Skeletal muscle satellite cell (primary cell): ENCODE data around the gene ANKRD29.

Source experiments
- H3K27me3 ChIP-seq: 2 replicates; pipeline ENCODE4 v1.7.0; 2013; ENCODE audit warnings: low read length; ENCODE audit not compliant: control insufficient read depth, insufficient read depth
- H3K36me3 ChIP-seq: 2 replicates; pipeline ENCODE4 v1.7.0; 2013; ENCODE audit warnings: mild to moderate bottlenecking, control low read depth, low read length; ENCODE audit not compliant: insufficient read depth
- H3K4me1 ChIP-seq: 2 replicates; pipeline ENCODE4 v1.7.0; 2013; ENCODE audit warnings: low read length; ENCODE audit not compliant: control insufficient read depth, insufficient read depth
- H3K4me2 ChIP-seq: 2 replicates; pipeline ENCODE4 v1.7.0; 2013; ENCODE audit warnings: mild to moderate bottlenecking, low read length
- H3K4me3 ChIP-seq: 2 replicates; pipeline ENCODE4 v1.7.0; 2013; ENCODE audit warnings: low read length
- H3K9ac ChIP-seq: 2 replicates; pipeline ENCODE4 v1.7.0; 2013; ENCODE audit warnings: mild to moderate bottlenecking, low read depth, low read length, moderate library complexity
- H3K9me3 ChIP-seq: replicated peaks from 2 replicates; pipeline ENCODE4 v1.7.0; 2013; ENCODE audit warnings: mild to moderate bottlenecking, control low read depth, low read length

The ANKRD29 gene

DNA sequence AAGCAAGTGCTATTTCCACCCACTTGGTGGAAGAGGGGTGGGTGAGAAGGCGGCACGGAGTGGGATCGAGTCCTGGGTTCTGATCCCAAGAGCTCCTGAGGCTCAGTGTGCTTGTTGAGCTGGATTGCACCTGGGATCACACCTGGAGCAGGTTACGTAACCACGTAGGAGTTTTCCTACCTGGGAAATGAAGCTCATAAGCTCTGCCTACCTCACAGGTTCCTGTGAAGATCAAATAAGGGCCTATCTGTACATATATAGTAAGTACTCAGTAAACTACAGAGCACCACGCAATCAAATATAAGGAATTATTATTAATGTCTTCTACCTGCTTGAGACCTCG, 87.4 kb downstream of the ANKRD29 start:
- Histone ChIP-seq H3K4me2 (no peak overlapping the region), H3K9me3 (no peaks in the 10 kb centered on the region), H3K4me1 (peaks cover 37% of the 10 kb centered on the region), H3K9ac (no peak overlapping the region), H3K36me3 (peaks cover 23% of the 10 kb centered on the region), H3K4me3 (no peak overlapping the region), H3K27me3 (no peaks in the 10 kb centered on the region)

DNA sequence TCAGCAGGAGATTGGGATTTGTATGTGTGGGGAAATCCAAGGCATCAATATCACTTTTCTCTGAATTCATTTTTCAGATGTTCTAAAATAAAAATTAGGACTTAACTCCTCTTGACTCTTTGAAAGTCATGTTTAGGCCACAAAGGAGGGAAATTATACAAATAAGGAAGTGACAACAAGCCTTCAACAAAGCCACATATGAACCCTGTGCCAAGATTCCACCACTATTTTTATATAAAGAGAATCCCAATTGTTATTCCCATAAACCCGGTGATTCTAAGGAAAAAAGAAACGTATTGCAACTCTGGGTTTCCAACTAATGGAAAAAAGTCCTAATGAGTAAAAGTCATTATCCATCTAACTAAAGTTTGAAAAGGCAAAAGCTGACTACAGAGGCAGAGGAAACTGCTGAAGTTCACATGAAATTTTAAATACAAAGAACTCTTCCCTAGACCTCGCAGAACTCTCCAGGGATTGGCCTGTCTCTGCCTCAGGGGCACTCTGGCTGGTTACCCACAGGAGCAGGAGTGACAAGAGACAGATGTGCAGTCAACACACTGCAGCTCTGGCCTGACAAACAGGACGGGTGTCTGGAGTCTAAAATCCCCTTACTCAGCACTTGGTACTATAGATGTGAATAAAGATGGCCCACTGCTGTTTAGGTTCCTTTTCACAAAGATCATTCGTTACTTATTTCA, 88.0 kb downstream of the ANKRD29 start:
- Histone ChIP-seq H3K36me3 (peaks cover 28% of the 10 kb centered on the region), H3K4me2 (peak overlapping the region; percentile 44), H3K4me1 (peaks cover 31% of the 10 kb centered on the region), H3K9me3 (no peaks in the 10 kb centered on the region), H3K4me3 (no peak overlapping the region), H3K9ac (no peak overlapping the region), H3K27me3 (no peaks in the 10 kb centered on the region)

DNA sequence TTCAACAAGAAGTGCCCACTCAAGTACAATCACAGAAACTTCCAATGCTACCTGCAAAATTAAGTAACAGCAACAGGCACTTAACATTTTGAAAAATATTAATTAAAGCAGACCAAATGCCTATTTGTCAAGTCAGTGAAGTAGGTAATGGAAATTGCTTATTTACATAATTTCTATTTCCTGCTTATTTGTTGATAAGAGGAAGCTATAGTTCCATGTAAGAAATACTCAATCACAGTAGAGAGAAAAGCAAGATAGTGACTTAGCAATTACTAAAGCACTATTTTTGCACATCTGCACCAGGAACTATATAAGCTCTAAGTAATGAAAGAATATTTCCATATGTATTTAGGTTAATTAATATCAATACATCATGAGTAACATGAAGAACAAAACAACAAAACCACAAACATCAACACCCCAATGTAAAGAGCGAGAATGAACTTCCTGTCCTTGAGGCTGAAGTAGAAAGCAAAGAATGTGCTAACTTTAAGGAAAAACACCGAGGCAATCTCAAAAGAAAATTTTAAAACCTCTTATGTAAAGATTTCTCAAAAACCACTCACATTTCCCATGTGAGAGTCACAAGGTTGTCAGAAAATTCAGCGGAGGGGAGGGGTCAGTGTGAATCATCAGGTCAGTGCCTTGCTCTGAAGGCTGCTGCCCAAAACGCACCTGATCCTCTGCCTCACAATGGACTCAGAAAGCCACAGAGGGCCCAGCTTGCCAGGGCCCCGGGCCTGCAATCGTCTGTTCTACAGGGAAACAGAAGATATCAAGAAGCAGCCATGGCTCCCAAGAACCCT, 88.9 kb downstream of the ANKRD29 start:
- Histone ChIP-seq H3K4me2 (peak overlapping the region; percentile 44), H3K9ac (no peak overlapping the region), H3K27me3 (no peaks in the 10 kb centered on the region), H3K9me3 (no peaks in the 10 kb centered on the region), H3K36me3 (peaks cover 37% of the 10 kb centered on the region), H3K4me3 (no peak overlapping the region), H3K4me1 (peaks cover 22% of the 10 kb centered on the region)

DNA sequence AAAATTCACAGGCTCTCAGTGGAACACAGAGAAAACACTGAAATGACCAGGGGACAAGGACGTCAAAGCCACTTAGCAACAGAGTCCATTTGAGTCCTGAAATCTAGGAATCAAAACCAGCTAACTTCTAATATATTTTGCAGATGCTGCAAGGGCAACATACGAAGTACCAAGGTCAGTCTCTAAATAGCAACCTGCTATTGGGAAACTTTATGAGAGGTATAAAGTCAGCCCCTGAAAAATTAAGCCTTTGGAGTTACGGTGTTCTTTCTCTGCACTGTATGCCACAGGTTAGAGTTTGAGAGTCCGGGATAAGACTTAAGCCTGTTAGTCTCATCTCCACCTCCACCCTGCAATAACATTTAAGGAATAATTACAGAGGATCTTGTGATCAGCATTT, 89.7 kb downstream of the ANKRD29 start:
- H3K9me3 ChIP-seq: no peaks in the 10 kb centered on the region
- no peaks in the 10 kb centered on the region for H3K27me3 ChIP-seq
- H3K4me2 ChIP-seq: no peak overlapping the region
- H3K4me1 ChIP-seq: peaks cover 22% of the 10 kb centered on the region
- no peak overlapping the region for H3K9ac ChIP-seq
- H3K36me3 ChIP-seq: peaks cover 44% of the 10 kb centered on the region
- no peak overlapping the region for H3K4me3 ChIP-seq

DNA sequence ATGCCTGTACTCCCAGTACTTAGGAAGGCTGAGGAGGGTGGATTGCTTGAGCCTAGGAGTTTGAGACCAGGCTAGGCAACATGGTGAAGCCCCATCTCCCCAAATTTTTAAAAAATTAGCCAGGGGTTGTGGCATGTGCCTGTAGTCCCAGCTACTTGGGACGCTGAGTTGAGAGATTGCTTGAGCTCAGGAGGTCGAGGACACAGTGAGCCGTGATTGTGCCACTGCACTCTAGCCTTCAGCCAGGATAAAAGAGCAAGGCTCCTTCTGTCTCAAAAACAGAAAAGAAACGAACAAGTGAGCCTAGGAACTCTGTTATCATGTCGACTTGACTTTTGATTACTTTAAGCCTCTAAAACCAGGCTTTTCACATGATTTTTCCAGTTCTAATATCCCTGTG, 90.1 kb downstream of the ANKRD29 start:
- Histone ChIP-seq H3K9ac (no peak overlapping the region), H3K4me2 (no peak overlapping the region), H3K27me3 (no peaks in the 10 kb centered on the region), H3K36me3 (peaks cover 48% of the 10 kb centered on the region), H3K4me3 (no peak overlapping the region), H3K4me1 (peaks cover 22% of the 10 kb centered on the region), H3K9me3 (no peaks in the 10 kb centered on the region)

DNA sequence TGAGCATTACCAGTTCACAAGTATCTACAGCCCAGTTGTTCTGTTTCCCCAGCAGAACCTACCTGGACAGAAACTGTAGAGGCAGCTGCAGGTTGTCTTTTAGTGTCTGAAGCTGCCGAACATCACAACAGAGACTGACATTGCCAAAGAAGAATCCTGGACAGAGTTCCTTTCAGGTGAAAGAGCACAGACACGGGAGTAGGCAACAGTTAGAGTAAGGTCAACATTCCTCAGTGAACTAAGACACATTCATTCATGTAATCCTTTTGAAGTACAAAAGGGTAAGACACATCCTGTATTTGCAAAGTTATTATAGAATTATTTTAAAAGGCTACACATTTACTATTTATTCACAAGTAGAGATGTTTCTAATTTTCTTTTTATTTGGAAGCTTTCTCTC, 90.7 kb downstream of the ANKRD29 start:
- peaks cover 54% of the 10 kb centered on the region for H3K36me3 ChIP-seq
- H3K4me3 ChIP-seq: no peak overlapping the region
- H3K27me3 ChIP-seq: no peaks in the 10 kb centered on the region
- H3K9ac ChIP-seq: no peak overlapping the region
- H3K4me1 ChIP-seq: peaks cover 22% of the 10 kb centered on the region
- H3K9me3 ChIP-seq: no peaks in the 10 kb centered on the region
- no peak overlapping the region for H3K4me2 ChIP-seq

DNA sequence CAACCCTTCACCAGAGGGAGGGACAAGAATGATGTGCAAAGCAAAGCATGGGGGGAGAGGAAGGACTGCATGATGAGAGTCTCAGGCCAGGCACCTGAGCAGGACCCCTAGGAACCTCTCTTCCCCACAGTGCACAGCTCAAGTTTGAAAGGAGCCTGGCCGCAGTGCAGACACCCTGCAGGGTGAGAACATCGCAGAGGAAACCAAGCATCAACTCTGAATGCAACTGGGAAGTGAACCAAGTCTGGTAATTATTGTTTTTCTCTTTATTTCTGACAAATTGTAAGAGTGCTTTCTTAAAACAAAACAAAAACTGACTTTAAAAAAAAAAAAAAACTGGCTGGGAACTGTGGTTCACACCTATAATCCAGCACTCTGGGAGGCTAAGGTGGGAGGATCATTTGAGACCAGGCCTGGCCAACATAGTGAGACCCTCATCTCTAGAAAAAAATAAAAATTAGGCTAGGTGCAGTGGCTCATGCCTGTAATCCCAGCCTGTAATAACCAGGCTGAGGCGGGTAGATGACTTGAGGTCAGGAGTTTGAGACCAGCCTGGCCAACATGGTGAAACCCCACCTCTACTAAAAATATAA, 91.7 kb downstream of the ANKRD29 start:
- Histone ChIP-seq H3K36me3 (peaks cover 63% of the 10 kb centered on the region), H3K4me3 (no peak overlapping the region), H3K4me1 (peaks cover 22% of the 10 kb centered on the region), H3K27me3 (no peaks in the 10 kb centered on the region), H3K9ac (no peak overlapping the region), H3K9me3 (no peaks in the 10 kb centered on the region), H3K4me2 (no peak overlapping the region)

DNA sequence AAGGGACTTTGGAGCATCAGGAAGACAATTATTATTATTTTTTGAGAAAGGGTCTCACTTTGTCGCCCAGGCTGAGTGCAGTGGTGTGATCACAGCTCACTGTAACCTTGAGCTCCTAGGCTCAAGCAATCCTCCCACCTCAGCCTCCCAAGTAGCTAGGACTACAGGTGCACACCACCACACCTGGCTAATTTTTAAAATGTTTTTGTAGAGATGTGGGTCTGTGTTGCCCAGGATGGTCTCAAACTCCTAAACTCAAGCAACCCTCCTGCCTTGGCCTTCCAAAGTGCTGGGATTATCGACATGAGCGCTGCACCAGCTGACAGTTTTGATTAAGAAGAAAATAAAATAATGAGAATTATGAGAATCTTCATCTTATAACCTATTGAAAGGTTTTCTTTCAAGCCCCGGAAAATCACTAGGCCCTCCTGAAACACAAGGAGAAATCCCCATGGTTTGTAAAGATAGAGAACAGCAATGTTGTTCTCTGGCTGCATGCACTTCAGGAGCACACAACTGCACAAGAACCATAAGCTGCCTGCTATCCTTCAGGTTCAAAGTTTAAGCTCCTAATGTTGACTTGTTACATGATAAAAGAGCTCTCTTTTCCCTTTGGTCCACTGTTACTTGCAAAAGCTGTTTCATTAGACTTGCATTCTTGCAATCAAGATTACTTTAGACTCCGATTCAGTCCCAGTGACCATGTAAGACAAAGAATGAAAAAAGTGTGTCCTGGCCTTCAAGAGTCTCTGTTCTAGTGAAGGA, 93.2 kb downstream of the ANKRD29 start:
- H3K4me3 ChIP-seq: no peak overlapping the region
- no peak overlapping the region for H3K9ac ChIP-seq
- H3K9me3 ChIP-seq: no peaks in the 10 kb centered on the region
- H3K27me3 ChIP-seq: no peaks in the 10 kb centered on the region
- peaks cover 14% of the 10 kb centered on the region for H3K4me1 ChIP-seq
- no peak overlapping the region for H3K4me2 ChIP-seq
- H3K36me3 ChIP-seq: peaks cover 76% of the 10 kb centered on the region

DNA sequence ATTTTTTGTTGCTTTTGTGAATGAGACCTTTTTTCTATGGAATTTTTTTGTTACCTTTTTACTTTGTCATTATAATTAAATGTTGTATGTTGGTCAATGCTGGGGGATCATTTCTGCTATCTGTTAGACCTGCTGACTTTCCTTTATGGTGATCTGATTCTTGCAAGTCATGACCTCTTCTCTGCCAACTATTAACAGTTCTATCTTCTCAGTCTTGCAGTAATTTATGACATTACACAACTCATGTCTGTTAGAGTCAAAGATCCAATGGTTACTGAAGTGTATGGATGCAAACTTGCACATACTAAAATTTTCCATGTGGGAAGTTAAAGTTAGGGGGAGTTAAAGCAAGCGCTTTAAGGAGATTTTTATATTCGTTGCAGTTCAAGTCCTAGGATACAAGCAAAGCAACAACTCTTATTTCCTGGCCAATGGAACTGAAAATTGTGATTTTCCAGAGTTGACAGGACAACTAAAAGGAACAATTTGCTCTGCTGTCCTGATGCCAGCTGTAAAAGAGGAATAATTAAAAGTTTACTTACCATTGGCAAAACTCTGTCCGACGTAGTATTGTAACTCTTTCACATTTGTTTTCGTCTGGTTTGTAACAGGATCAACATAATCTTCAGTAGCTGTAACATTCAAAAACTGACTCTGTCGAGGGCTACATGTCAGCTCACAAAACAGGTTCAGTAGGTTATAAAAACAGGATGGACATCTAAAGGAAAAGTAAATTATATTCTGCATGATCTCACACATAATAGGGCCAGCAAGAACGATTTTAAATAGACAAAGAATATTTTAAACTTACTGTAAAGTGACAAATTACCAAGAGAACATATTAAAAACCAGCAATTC, 94.2 kb downstream of the ANKRD29 start:
- no peak overlapping the region for H3K4me3 ChIP-seq
- peaks cover 81% of the 10 kb centered on the region for H3K36me3 ChIP-seq
- H3K4me1 ChIP-seq: peaks cover 9% of the 10 kb centered on the region
- H3K9ac ChIP-seq: no peak overlapping the region
- H3K9me3 ChIP-seq: no peaks in the 10 kb centered on the region
- H3K27me3 ChIP-seq: no peaks in the 10 kb centered on the region
- no peak overlapping the region for H3K4me2 ChIP-seq

DNA sequence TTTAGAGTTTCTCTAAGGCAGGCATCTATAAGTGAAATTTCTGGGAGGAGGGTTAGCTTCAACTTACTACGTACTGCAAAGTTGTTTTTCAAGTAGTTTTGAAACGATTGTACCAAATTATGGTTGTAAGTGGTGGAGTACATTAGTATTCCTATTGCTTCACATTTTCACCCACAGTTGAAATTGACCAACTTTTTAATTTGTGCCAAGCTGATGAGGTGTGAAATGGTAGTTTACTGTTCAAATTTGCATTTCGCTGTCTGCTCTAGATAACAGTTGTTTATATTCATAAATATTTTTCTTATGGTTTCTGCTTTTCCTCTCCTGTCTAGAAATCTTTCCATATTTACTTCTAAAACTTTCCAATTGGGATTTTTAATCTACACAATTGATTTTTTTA, 95.0 kb downstream of the ANKRD29 start:
- H3K36me3 ChIP-seq: peaks cover 86% of the 10 kb centered on the region
- no peak overlapping the region for H3K4me2 ChIP-seq
- H3K4me1 ChIP-seq: peaks cover 7% of the 10 kb centered on the region
- no peaks in the 10 kb centered on the region for H3K9me3 ChIP-seq
- H3K4me3 ChIP-seq: no peak overlapping the region
- H3K9ac ChIP-seq: no peak overlapping the region
- no peaks in the 10 kb centered on the region for H3K27me3 ChIP-seq
